Endothelial cell of umbilical vein (primary cell): Measurements from ENCODE around the gene TDRD5. TPM values are rescaled to one million over a fixed set of nuclear protein-coding genes. Genes with fewer than 3 reads are reported as not detected.

Experiments used
- BruUV-seq: library from RNA; stranded (reverse); fragments of 400-500 nt; replicated peaks from 2 replicates; lab custom pipeline; 2021; lab: Mats Ljungman, UMichigan
- CTCF ChIA-PET: fragments of 300-600, 350-600 bp; sonication (Branson Sonifier 250); formaldehyde crosslinking; loops from one replicate; lab custom pipeline; 2021; ENCODE audit warnings: antibody characterized with exemption, inconsistent platforms; lab: Charles Lee
- POLR2A ChIA-PET: fragments of 300-600, 350-600 bp; sonication (Branson Sonifier 250); formaldehyde crosslinking; loops from one replicate; lab custom pipeline; 2021; ENCODE audit warnings: antibody characterized with exemption, inconsistent platforms; lab: Charles Lee
- DNase-seq: peaks from one replicate; pipeline ENCODE4 v3.0.0-alpha.2; 2011; ENCODE audit warnings: low read depth, low spot score
- FAIRE-seq: peaks from 2 replicates; lab custom pipeline; 2011; peaks lifted over from hg19 to GRCh38; lab: Jason Lieb, UNC
- H2AFZ ChIP-seq: 2 replicates; pipeline ENCODE4 v1.6.0; 2012; ENCODE audit warnings: low read depth, low read length, control low read depth, inconsistent platforms
- H3K27ac ChIP-seq: 2 replicates; pipeline ENCODE4 v1.5.1; 2011; ENCODE audit warnings: low read depth, mild to moderate bottlenecking, control low read depth, low read length, moderate library complexity; ENCODE audit not compliant: insufficient read depth
- H3K27me3 ChIP-seq, 2 experiments: 2 replicates each; pipeline versions ENCODE4 v1.6.0 to v1.6.1; 2011; ENCODE audit warnings: low read length in 2 of 2, mixed read lengths in 1 of 2; ENCODE audit not compliant: control insufficient read depth in 2 of 2, insufficient read depth in 2 of 2
- H3K36me3 ChIP-seq, 2 experiments: 2 replicates in 1 of 2; 3 replicates in 1 of 2; pipeline ENCODE4 v1.5.1; 2011; ENCODE audit warnings: low read length in 2 of 2, mild to moderate bottlenecking in 1 of 2, moderate library complexity in 1 of 2; ENCODE audit not compliant: control insufficient read depth in 2 of 2, insufficient read depth in 2 of 2; ENCODE audit errors: extremely low read depth in 1 of 2
- H3K4me1 ChIP-seq: 3 replicates; pipeline ENCODE4 v1.5.1; 2011; ENCODE audit warnings: mild to moderate bottlenecking, low read length; ENCODE audit not compliant: control insufficient read depth, insufficient read depth; ENCODE audit errors: extremely low read depth
- H3K4me2 ChIP-seq: 2 replicates; pipeline ENCODE4 v1.6.1; 2011; ENCODE audit warnings: low read length, control low read depth, mixed read lengths; ENCODE audit not compliant: insufficient read depth
- H3K4me3 ChIP-seq, 3 experiments: fragments of 200-600 bp in 1 of 3; sonication (generic), shearing (Covaris generic) in 1 of 3; replicated peaks in 1 of 3; 2 replicates each; pipeline ENCODE4 v1.5.1; 2011 to 2016; ENCODE audit warnings: control low read depth in 3 of 3, low read length in 3 of 3, mild to moderate bottlenecking in 2 of 3, inconsistent platforms in 1 of 3, low read depth in 1 of 3, moderate library complexity in 1 of 3; ENCODE audit not compliant: insufficient read depth in 1 of 3
- H3K79me2 ChIP-seq: 2 replicates; pipeline ENCODE4 v1.6.0; 2012; ENCODE audit warnings: low read length, inconsistent platforms; ENCODE audit not compliant: control insufficient read depth, insufficient read depth
- H3K9ac ChIP-seq: replicated peaks from 2 replicates; pipeline ENCODE3; 2011; ENCODE audit warnings: low read length, control low read depth; ENCODE audit not compliant: insufficient read depth; ENCODE audit errors: extremely low read depth
- H3K9me1 ChIP-seq: replicated peaks from 3 replicates; pipeline ENCODE4 v1.6.0; 2011; ENCODE audit warnings: mild to moderate bottlenecking, low read length; ENCODE audit not compliant: control insufficient read depth, insufficient read depth; ENCODE audit errors: extremely low read depth
- H3K9me3 ChIP-seq: replicated peaks from 2 replicates; pipeline ENCODE4 v1.5.1; 2012; ENCODE audit warnings: low read length, inconsistent platforms; ENCODE audit not compliant: control insufficient read depth, insufficient read depth
- H4K20me1 ChIP-seq: replicated peaks from 2 replicates; pipeline ENCODE3; 2011; ENCODE audit warnings: mild to moderate bottlenecking, low read length; ENCODE audit not compliant: control insufficient read depth, insufficient read depth; ENCODE audit errors: extremely low read depth
- CTCF ChIP-seq, 2 donors: IDR thresholded peaks; 1 replicate in 1 of 2; 2 replicates in 1 of 2; pipeline ENCODE4 v1.5.1; 2011; ENCODE audit warnings: low read length in 2 of 2, mild to moderate bottlenecking in 2 of 2, moderate library complexity in 2 of 2, control low read depth in 1 of 2, inconsistent platforms in 1 of 2, low read depth in 1 of 2; ENCODE audit not compliant: insufficient read depth in 1 of 2; ENCODE audit errors: extremely low read depth in 1 of 2
- EZH2 ChIP-seq: IDR thresholded peaks from 2 replicates; pipeline ENCODE4 v1.6.1; 2012; ENCODE audit warnings: borderline replicate concordance, low read depth, mild to moderate bottlenecking, moderate library complexity, low read length, inconsistent platforms; ENCODE audit not compliant: severe bottlenecking
- FOS ChIP-seq: IDR thresholded peaks from 2 replicates; pipeline ENCODE4 v1.6.1; 2011; ENCODE audit warnings: mild to moderate bottlenecking, low read length, moderate library complexity, borderline replicate concordance; ENCODE audit not compliant: insufficient read depth
- GATA2 ChIP-seq: IDR thresholded peaks from 2 replicates; pipeline ENCODE4 v1.7.0; 2011; ENCODE audit warnings: low read depth, mild to moderate bottlenecking, moderate library complexity, mixed read lengths, low read length; ENCODE audit not compliant: insufficient read length, insufficient read depth
- JUN ChIP-seq: IDR thresholded peaks from 2 replicates; pipeline ENCODE4 v1.6.1; 2011; ENCODE audit warnings: borderline replicate concordance, low read depth; ENCODE audit not compliant: insufficient read length, insufficient read depth
- MAX ChIP-seq: IDR thresholded peaks from 2 replicates; pipeline ENCODE4 v1.6.1; 2011; ENCODE audit not compliant: insufficient read depth, insufficient read length
- MYC ChIP-seq: IDR thresholded peaks from one replicate; pipeline ENCODE4 v1.6.1; 2011; ENCODE audit warnings: mild to moderate bottlenecking, low read depth, low read length
- POLR2A ChIP-seq: IDR thresholded peaks from 2 replicates; pipeline ENCODE4 v1.6.1; 2012; ENCODE audit warnings: low read depth, mild to moderate bottlenecking, control low read depth, low read length
- POLR2AphosphoS5 ChIP-seq: IDR thresholded peaks from 2 replicates; pipeline ENCODE4 v1.6.1; 2012; ENCODE audit warnings: low read depth, mild to moderate bottlenecking, control low read depth, low read length, moderate library complexity; ENCODE audit not compliant: insufficient read depth
- dilution Hi-C: fragments of 300-500 bp; cut with MboI; formaldehyde crosslinking; loops from one replicate; pipeline ENCODE4 v1.15.0; 2019; ENCODE audit warnings: low sequenced_read_pairs; ENCODE audit not compliant: extremely low pct_ligation_motif_present
- intact Hi-C: fragments of 100-400 bp; cut with micrococcal nuclease; formaldehyde crosslinking; loops from one replicate; pipeline ENCODE4 v1.10.0; 2022
- polyA plus RNA-seq, 4 experiments: library from polyadenylated mRNA; depleted of rRNA in 3 of 4; stranded (reverse) in 3 of 4; unstranded in 1 of 4; fragments of >200 nt; gene quantifications; 2 replicates each; pipeline versions ENCODE4 v1.2.1 to v1.2.3, GENCODE V29; 2011 to 2012; ENCODE audit warnings: missing spikeins in 1 of 4
- total RNA-seq: library from RNA; stranded (reverse); gene quantifications from 2 replicates; pipeline ENCODE4 v1.2.3, GENCODE V29; 2021

The TDRD5 gene
- total and polyA plus RNA-seq, 2 donors (not counting 3 experiments of a cell fraction or from before 2014, with no cell fraction given): not detected

GRCh38 chr1:179612361-179612760 lies 20.7 kb downstream of the TDRD5 start:
- no peak for FAIRE-seq
- Histone ChIP-seq H3K79me2 (no peaks in the 10 kb centered on the region), H3K4me2 (no peak overlapping the region), H3K9ac (no peak overlapping the region), H2AFZ (no peak overlapping the region), H3K36me3 (no peaks in the 10 kb centered on the region), H3K27ac (no peak overlapping the region), H4K20me1 (no peaks in the 10 kb centered on the region), H3K4me1 (no peaks in the 10 kb centered on the region), H3K27me3 (peaks cover 5 to 7% of the 10 kb centered on the region in 2 experiments), H3K9me3 (no peaks in the 10 kb centered on the region), H3K9me1 (no peaks in the 10 kb centered on the region), H3K4me3 (no peak overlapping the region)
- BruUV-seq: no TSS peak
- CTCF ChIA-PET: no interaction called here
- no peak for DNase-seq
- dilution Hi-C loops (no loop called here), intact Hi-C loops (no loop called here)
- POLR2A ChIA-PET: no interaction called here
- TF ChIP-seq POLR2AphosphoS5 (no peak), FOS (no peak), MAX (no peak), POLR2A (no peak), MYC (no peak), EZH2 (no peak), JUN (no peak), GATA2 (no peak), CTCF (IDR thresholded peaks at IDR 0.05; ENCODE audit: extremely low read depth in 1 of 2, insufficient read depth in 1 of 2, low read depth in 1 of 2, low read length in 2 of 2) (no peak)
